GM12873 (cell line): ENCODE results near the gene CYCS.
A peak's percentile ranks its signal among the peaks of the same experiment; 100 is the strongest.

Experiments
- TF ChIP-seq, protein P1 (sequence below): IDR thresholded peaks from 2 replicates; pipeline ENCODE4 v1.5.1; 2012; ENCODE audit warnings: low read depth, mild to moderate bottlenecking, moderate library complexity, low read length, control low read depth; ENCODE audit not compliant: insufficient read depth; ENCODE audit errors: missing control alignments

The CYCS gene

DNA sequence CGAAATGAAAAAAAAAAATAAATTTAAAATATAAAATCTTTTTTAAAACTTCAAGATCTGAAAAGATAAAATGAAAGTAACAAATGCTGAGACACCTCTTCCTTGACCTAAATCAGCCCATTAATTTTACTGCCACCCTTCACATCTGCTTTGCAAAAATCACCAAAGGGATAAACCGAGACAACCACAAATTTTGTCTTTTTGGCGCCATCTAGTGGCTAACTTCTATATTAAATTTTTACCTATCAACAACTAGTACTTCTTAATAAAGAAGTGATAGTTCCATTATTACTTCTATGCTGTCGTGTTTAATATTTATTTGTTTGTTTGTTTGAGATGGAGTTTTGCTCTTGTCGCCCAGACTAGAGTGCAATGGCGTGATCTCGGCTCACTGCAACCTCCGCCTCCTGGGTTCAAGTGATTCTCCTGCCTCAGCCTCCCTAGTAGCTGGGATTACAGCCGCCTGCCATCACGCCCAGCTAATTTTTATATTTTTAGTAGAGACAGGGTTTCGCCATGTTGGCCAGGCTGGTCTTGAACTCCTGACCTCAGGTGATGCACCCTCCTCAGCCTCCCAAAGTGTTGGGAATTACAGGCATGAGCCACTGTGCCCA is 35.0 kb upstream of the CYCS start:
- TF ChIP-seq, protein P1, sequence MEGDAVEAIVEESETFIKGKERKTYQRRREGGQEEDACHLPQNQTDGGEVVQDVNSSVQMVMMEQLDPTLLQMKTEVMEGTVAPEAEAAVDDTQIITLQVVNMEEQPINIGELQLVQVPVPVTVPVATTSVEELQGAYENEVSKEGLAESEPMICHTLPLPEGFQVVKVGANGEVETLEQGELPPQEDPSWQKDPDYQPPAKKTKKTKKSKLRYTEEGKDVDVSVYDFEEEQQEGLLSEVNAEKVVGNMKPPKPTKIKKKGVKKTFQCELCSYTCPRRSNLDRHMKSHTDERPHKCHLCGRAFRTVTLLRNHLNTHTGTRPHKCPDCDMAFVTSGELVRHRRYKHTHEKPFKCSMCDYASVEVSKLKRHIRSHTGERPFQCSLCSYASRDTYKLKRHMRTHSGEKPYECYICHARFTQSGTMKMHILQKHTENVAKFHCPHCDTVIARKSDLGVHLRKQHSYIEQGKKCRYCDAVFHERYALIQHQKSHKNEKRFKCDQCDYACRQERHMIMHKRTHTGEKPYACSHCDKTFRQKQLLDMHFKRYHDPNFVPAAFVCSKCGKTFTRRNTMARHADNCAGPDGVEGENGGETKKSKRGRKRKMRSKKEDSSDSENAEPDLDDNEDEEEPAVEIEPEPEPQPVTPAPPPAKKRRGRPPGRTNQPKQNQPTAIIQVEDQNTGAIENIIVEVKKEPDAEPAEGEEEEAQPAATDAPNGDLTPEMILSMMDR = peak; percentile 50

DNA sequence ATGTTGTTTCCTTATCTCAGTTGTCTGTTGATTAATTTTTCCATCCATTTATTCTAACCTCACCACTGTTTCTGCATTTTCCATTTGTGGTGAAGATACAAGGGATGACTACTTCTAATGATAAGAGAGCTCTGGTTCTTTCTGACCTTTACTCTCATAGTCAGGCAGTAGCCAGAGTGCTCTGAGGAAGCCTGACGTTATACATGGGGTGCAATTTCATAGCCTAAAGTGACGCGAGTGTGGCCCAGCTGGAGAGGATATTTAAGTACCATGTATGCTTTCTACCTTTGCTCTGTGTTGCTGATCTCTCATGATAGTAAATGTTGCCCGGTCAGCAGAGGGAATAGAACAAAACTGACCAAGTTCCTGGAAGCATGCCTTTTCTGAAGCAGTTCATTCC is 33.9 kb upstream of the CYCS start:
- TF ChIP-seq, protein P1 = no peak

DNA sequence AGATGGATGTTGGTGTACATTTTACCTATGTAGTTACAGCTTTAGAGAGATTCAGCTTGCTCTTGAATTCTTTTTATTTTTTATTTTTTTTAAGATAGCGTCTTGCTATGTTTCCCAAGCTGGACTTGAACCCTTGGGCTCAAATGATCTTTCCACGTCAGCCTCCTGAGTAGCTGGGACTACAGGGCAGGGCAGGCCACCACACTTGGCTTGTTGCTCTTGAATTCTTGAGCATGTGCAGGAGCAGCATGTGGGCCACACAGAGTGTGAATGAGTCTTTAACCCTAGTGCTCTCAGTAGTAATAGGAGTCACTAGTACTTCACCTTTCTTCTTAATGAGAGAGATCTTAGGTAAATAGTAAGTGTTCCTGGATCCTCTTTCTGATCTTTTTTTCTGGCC is 26.7 kb upstream of the CYCS start:
- TF ChIP-seq, protein P1 = no peak

DNA sequence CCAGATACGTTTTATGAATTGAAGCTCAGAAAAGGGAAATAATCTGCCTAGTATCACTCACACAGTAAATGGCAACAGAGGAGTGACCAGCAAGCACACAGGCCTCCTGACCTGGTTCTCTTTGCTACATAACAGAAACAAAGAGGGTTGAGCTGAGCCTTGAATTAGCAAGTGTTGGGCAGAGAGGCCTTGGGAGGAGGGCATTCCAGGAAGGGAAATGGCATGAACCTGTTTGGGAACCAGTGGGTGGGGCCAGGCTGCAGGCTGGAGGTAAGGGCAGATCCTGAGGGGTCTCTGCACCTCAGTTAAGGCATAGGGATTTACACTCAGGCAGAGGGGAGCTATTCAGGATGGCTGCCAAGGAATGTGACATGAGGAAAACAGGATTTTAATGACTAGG is 24.8 kb upstream of the CYCS start:
- TF ChIP-seq, protein P1 = no peak

DNA sequence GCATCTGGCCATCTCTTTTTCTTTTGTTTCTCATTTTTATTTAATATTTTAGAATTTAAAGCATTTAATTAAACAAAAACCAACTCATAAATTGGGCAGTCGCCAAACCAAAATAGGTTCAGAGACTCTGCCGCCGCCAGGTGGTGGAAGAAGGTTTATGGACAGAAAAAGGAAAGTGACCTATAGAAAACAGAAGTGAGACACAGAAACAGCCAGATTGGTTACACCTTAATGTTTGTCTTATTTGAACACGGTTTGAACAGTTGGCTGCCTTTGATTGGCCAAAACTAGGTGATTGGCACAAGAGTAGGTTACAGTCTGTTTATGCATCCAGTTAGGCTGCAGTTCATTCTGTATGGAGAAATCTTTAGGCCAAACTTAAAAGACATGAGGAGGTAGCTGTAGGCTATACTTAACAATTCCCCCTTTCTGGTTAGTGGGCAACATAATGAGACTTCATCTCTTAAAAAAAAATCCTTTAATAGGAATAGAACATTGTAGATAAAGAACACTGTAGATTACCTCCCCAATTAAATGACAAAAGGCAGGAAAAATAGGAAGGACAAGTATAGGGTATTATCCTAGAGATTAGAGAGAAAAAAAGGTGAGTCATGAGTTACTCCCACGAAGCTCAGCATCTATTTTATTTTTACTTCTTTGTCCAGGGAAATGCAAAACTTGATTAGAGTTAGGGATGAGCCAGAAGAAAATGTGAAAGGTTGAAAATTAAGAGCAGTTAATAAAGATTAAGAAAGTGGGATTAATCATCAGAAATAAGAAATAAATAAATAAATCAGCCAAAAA is 23.9 kb upstream of the CYCS start:
- TF ChIP-seq, protein P1 = no peak

DNA sequence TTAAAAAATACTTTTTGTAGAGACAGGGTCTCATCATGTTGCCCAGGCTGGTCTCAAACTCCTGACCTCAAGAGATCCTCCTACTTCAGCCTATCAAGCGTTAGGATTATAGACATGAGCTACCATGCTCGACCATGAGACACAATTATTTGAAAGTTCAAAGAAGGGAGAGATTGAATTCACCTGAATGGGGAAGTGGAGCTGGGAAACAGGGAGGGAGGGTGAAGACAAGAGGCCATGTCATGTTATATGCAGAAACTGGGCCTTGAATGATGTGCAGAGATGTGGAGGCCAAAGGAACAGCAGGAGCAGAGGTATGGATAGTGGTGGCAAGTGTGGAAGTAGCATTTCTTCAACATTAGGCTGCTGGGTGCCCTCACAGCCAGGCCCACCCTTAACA is 18.7 kb upstream of the CYCS start:
- TF ChIP-seq, protein P1 = no peak

DNA sequence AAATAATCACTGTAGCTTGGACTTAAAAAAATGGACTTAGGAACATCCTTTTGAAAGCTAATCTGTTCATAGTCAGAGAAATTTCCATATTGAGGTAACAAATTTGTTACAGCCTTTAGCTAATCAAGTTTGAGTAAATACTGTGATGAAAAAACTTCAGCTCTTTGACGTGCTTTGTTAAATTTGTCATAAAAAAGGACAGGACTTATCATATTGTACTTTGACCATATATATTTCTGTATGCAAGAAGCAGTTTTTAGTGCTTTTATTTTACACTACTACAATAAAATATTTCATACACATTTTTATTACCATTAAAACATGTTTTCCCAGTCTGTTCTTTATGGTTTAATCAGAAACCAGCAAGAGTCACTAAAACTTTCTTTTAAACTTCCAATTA is 14.5 kb upstream of the CYCS start:
- TF ChIP-seq, protein P1 = no peak
